ENCODE measurements around the gene WNT3A.
A peak's percentile ranks its signal among the peaks of the same experiment; 100 is the strongest.

Gene WNT3A

DNA sequence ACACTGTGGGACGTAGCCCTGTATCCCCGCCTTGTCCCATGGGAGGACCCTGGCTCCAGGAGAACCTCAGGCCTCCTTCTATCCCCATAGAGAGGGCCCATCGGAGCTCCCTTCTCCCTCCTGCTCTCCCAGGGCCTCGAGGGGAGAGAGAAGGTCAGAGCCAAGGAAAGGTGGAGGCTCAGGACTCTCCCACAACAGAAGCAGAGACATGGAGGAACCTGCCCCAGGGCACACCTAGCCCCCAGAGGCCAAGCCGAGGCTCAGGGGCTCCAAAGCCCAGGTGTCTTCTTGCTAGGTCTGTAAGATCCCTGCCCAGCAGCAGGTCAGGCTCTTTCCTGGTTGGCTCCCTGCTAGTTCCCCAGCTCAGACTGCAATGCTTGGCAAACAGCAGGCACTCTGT is 41.3 kb downstream of the WNT3A start:
- peaks cover 29% of the 10 kb centered on the region for H3K27me3 Mint-ChIP-seq (ENCODE audit: low read depth, poor library complexity)

DNA sequence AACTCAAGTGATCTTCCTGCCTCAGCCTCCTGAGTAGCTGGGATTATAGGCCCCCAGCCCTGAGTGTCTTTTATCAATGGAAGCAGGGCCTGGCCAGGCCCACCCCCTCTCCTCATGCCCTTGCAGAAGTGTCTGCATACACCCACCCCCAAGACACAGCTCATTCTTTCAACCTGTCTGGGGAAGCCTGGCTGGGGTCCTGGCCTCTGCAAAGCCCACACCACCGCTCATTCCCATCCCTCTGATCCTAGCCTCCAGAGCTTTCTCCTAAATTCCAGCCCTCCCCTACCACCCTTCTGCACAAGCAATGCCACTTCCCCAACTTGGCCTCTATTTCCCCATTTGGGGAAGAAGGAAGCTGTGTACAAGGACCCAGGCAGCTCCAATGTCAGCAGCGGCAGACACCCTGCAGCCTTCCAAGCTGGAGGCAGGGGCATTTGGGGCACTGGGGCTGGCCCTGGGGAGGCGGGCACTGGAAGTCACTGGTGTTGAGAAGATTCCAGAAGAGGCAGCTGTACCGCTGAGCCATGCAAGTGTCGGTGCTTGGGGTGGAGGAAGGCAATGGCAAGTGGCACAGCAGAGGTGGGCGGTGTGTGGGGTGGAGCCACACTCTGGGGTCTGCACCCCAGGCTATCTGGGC is 42.0 kb downstream of the WNT3A start:
- Mint-ChIP-seq H3K27me3 (ENCODE audit: low read depth, poor library complexity) (peaks cover 36% of the 10 kb centered on the region), H3K4me1 (peaks cover 8% of the 10 kb centered on the region), H3K36me3 (ENCODE audit: low read depth) (no peaks in the 10 kb centered on the region), H3K27ac (no peak overlapping the region), H3K9me3 (peaks cover 6% of the 10 kb centered on the region), H3K4me3 (no peak overlapping the region)
- TF ChIP-seq, protein P1, sequence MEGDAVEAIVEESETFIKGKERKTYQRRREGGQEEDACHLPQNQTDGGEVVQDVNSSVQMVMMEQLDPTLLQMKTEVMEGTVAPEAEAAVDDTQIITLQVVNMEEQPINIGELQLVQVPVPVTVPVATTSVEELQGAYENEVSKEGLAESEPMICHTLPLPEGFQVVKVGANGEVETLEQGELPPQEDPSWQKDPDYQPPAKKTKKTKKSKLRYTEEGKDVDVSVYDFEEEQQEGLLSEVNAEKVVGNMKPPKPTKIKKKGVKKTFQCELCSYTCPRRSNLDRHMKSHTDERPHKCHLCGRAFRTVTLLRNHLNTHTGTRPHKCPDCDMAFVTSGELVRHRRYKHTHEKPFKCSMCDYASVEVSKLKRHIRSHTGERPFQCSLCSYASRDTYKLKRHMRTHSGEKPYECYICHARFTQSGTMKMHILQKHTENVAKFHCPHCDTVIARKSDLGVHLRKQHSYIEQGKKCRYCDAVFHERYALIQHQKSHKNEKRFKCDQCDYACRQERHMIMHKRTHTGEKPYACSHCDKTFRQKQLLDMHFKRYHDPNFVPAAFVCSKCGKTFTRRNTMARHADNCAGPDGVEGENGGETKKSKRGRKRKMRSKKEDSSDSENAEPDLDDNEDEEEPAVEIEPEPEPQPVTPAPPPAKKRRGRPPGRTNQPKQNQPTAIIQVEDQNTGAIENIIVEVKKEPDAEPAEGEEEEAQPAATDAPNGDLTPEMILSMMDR (IDR thresholded peaks at IDR 0.05): no peak
- DNase-seq: no peak

More for the DNA sequence above, 41.3 kb downstream of the WNT3A start:
- H3K4me1 Mint-ChIP-seq: peaks cover 8% of the 10 kb centered on the region
- DNase-seq: no peak
- H3K4me3 Mint-ChIP-seq: no peak overlapping the region
- no peak overlapping the region for H3K27ac Mint-ChIP-seq
- no peaks in the 10 kb centered on the region for H3K9me3 Mint-ChIP-seq
- TF ChIP-seq, protein P1 (IDR thresholded peaks at IDR 0.05): no peak
- no peaks in the 10 kb centered on the region for H3K36me3 Mint-ChIP-seq (ENCODE audit: low read depth)

DNA sequence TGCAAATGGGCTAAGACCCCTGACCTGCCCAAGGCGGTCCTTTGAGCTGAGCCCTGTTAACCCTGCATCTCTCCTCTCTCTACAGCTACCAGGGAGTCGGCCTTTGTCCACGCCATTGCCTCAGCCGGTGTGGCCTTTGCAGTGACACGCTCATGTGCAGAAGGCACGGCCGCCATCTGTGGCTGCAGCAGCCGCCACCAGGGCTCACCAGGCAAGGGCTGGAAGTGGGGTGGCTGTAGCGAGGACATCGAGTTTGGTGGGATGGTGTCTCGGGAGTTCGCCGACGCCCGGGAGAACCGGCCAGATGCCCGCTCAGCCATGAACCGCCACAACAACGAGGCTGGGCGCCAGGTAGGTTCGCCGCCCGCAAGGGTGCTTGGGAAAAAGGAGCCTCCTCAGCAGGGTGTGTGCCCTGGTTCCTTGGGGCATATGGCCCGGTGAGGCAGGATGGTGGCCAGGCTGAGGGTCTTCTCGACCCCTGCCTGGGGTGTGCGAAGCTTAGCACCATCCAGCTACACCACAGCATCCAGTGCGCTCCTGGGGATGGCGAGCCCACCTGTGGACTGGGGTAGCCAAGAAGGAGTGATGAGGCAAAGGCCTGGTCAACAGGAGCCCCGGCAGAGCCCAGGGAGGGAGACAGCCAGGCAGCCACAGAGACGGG is 43.9 kb downstream of the WNT3A start:
- H3K4me1 Mint-ChIP-seq: no peaks in the 10 kb centered on the region
- peaks cover 20% of the 10 kb centered on the region for H3K9me3 Mint-ChIP-seq
- DNase-seq: no peak
- TF ChIP-seq, protein P1 (IDR thresholded peaks at IDR 0.05): no peak
- no peaks in the 10 kb centered on the region for H3K36me3 Mint-ChIP-seq (ENCODE audit: low read depth)
- no peak overlapping the region for H3K27ac Mint-ChIP-seq
- no peak overlapping the region for H3K4me3 Mint-ChIP-seq
- peaks cover 36% of the 10 kb centered on the region for H3K27me3 Mint-ChIP-seq (ENCODE audit: low read depth, poor library complexity)

DNA sequence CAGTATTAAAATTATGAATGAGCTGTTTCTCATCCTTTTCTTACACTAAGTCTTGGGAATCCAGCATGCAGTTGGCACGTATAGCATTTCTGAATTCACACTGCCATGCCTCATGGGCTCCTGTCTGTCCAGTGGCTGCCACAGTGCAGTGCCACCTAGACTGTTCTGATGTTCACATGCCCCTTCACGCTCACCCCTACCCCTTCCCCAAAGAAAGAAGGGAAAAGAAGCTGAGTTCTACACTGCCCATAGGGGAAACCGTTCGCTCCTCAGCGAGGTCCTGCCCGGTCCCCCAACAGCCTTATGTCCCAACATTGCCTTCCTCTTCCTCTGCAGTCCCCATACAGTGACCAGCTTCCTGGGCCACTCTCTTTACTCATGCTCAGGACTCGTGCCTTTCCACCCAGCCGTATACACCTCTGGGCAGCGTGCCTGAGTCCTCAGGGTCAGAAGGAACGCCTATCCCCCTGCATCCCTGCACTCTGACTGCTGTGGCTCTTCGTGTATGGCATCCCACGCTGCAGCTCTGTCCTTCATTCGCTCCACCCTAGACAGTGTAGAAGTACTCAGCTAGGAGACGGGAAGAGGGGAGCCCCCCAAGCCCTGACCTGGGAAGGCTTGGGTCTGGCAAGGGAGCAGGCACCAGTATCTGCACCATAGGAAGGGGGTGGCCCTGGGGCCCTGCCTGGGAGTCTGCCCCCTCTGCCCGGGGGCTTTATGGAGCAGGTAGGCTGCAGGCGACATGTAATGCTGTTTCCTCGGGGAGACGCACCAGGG is 51.6 kb downstream of the WNT3A start:
- Mint-ChIP-seq H3K4me3 (peak overlapping the region; percentile 30), H3K9me3 (peaks cover 44% of the 10 kb centered on the region), H3K27me3 (ENCODE audit: low read depth, poor library complexity) (peaks cover 77% of the 10 kb centered on the region), H3K27ac (no peak overlapping the region), H3K4me1 (peaks cover 6% of the 10 kb centered on the region), H3K36me3 (ENCODE audit: low read depth) (no peaks in the 10 kb centered on the region)
- TF ChIP-seq, protein P1 (IDR thresholded peaks at IDR 0.05): no peak
- DNase-seq: no peak

DNA sequence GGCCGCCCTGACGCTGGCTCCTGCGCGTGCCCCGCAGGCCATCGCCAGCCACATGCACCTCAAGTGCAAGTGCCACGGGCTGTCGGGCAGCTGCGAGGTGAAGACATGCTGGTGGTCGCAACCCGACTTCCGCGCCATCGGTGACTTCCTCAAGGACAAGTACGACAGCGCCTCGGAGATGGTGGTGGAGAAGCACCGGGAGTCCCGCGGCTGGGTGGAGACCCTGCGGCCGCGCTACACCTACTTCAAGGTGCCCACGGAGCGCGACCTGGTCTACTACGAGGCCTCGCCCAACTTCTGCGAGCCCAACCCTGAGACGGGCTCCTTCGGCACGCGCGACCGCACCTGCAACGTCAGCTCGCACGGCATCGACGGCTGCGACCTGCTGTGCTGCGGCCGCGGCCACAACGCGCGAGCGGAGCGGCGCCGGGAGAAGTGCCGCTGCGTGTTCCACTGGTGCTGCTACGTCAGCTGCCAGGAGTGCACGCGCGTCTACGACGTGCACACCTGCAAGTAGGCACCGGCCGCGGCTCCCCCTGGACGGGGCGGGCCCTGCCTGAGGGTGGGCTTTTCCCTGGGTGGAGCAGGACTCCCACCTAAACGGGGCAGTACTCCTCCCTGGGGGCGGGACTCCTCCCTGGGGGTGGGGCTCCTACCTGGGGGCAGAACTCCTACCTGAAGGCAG is 52.3 kb downstream of the WNT3A start:
- peaks cover 6% of the 10 kb centered on the region for H3K4me1 Mint-ChIP-seq
- H3K27ac Mint-ChIP-seq: no peak overlapping the region
- H3K4me3 Mint-ChIP-seq: peak overlapping the region; percentile 64
- peaks cover 37% of the 10 kb centered on the region for H3K9me3 Mint-ChIP-seq
- no peak for DNase-seq
- H3K27me3 Mint-ChIP-seq (ENCODE audit: low read depth, poor library complexity): peaks cover 73% of the 10 kb centered on the region
- TF ChIP-seq, protein P1 (IDR thresholded peaks at IDR 0.05): no peak
- no peaks in the 10 kb centered on the region for H3K36me3 Mint-ChIP-seq (ENCODE audit: low read depth)

All from nephron progenitor cell (in vitro differentiated cells).